Fibroblast of the conjunctiva (primary cell): Measurements from ENCODE around the gene ZBED3.
"Not testable (repeated sequence)": the region's sequence is repeated elsewhere in the genome, so short reads cannot be mapped to it uniquely, and the experiment has no call there.

ENCODE experiments used
- DNase-seq: peaks from one replicate; pipeline ENCODE4 v3.0.0-alpha.2; 2010; ENCODE audit warnings: low read depth

The ZBED3 gene

GRCh38 chr5:77086689-77087483 lies at the start of gene ZBED3:
ZBED3 (minus strand) TSS chr5:77087285; CDS start chr5:77077878, 9,407 bp downstream.
- peak; percentile 84 for DNase-seq

- peak; percentile 94 for DNase-seq
These were observed 46.1 kb upstream of the ZBED3 start for GRCh38 chr5:77133061-77133758.

GRCh38 chr5:77131361-77131760 lies 44.3 kb upstream of the ZBED3 start:
- no peak for DNase-seq

- DNase-seq, result no peak
These were observed 42.4 kb upstream of the ZBED3 start for GRCh38 chr5:77129391-77129990.

- DNase-seq, result no peak
These were observed 41.5 kb upstream of the ZBED3 start for GRCh38 chr5:77128411-77129061.

GRCh38 chr5:77123057-77123456 lies 36.0 kb upstream of the ZBED3 start:
- no peak for DNase-seq

GRCh38 chr5:77120706-77121105 lies 33.6 kb upstream of the ZBED3 start:
- no peak for DNase-seq

- no peak for DNase-seq
These were observed 33.0 kb upstream of the ZBED3 start for GRCh38 chr5:77120086-77120485.

- no peak for DNase-seq
These were observed 30.1 kb upstream of the ZBED3 start for GRCh38 chr5:77117161-77117560.

- DNase-seq, result not testable (repeated sequence)
These were observed 19.9 kb upstream of the ZBED3 start for GRCh38 chr5:77107035-77107434.

- no peak for DNase-seq
These were observed 17.7 kb upstream of the ZBED3 start for GRCh38 chr5:77104813-77105212.

GRCh38 chr5:77103457-77103856 lies 16.4 kb upstream of the ZBED3 start:
- no peak for DNase-seq

GRCh38 chr5:77102549-77102948 lies 15.5 kb upstream of the ZBED3 start:
- no peak for DNase-seq

GRCh38 chr5:77101298-77101697 lies 14.2 kb upstream of the ZBED3 start:
- no peak for DNase-seq

- no peak for DNase-seq
These were observed 8.1 kb upstream of the ZBED3 start for GRCh38 chr5:77095189-77095588.

- peak; percentile 41 for DNase-seq
These were observed 588 bp upstream of the ZBED3 start for GRCh38 chr5:77087484-77088261.

- peak; percentile 56 for DNase-seq
These were observed 757 bp downstream of the ZBED3 start for GRCh38 chr5:77086368-77086688.

GRCh38 chr5:77083088-77083487 lies 4.0 kb downstream of the ZBED3 start:
- DNase-seq, result no peak

GRCh38 chr5:77082280-77082679 lies 4.8 kb downstream of the ZBED3 start:
- DNase-seq, result no peak

GRCh38 chr5:77080905-77081304 lies 6.2 kb downstream of the ZBED3 start:
- no peak for DNase-seq

- not testable (repeated sequence) for DNase-seq
These were observed 6.6 kb downstream of the ZBED3 start for GRCh38 chr5:77080479-77080878.

- no peak for DNase-seq
These were observed 9.3 kb downstream of the ZBED3 start for GRCh38 chr5:77077829-77078176.
